Panc1 (cell line): ENCODE data around the gene PRKAR2B. TPM values are rescaled to one million over a fixed set of nuclear protein-coding genes. Genes with fewer than 3 reads are reported as not detected.

Source experiments
- ATAC-seq: fragments of 200-7000 bp; cut with Tn5 transposase; 2 replicates; pipeline ENCODE4 v1.9.1; 2020; ENCODE audit warnings: mild to moderate bottlenecking, moderate library complexity
- BruUV-seq: library from RNA; stranded (reverse); fragments of 400-500 nt; replicated peaks from 2 replicates; lab custom pipeline; 2021; lab: Mats Ljungman, UMichigan
- CTCF ChIA-PET: fragments of 300-600 bp; sonication (Branson Sonifier 250); formaldehyde crosslinking; loops from one replicate; lab custom pipeline; 2022; ENCODE audit warnings: antibody characterized with exemption; lab: Charles Lee
- POLR2A ChIA-PET: fragments of 300-600 bp; sonication (Branson Sonifier 250); formaldehyde crosslinking; loops from one replicate; lab custom pipeline; 2022; ENCODE audit warnings: antibody characterized with exemption; lab: Charles Lee
- DNase-seq: peaks from one replicate; pipeline ENCODE4 v3.0.0-alpha.2; 2010; ENCODE audit warnings: low read depth, low spot score
- H3K27ac ChIP-seq: 2 replicates; pipeline ENCODE4 v1.5.1; 2011; ENCODE audit warnings: mild to moderate bottlenecking, low read length, inconsistent platforms
- H3K27me3 ChIP-seq: fragments of 200-500 bp; sonication (Bioruptor generic); 2 replicates; pipeline ENCODE4 v1.6.0; 2014; ENCODE audit warnings: low read length, inconsistent platforms; ENCODE audit not compliant: control insufficient read depth, insufficient read depth
- H3K36me3 ChIP-seq: fragments of 200-500 bp; sonication (Bioruptor generic); 2 replicates; pipeline ENCODE4 v1.5.1; 2014; ENCODE audit warnings: inconsistent platforms, mild to moderate bottlenecking, low read length, moderate library complexity; ENCODE audit not compliant: control insufficient read depth, insufficient read depth
- H3K4me1 ChIP-seq: 2 replicates; pipeline ENCODE4 v1.5.1; 2011; ENCODE audit warnings: inconsistent platforms, mild to moderate bottlenecking, low read length, moderate library complexity; ENCODE audit not compliant: control insufficient read depth, insufficient read depth
- H3K4me3 ChIP-seq, 2 experiments: 2 replicates each; pipeline ENCODE4 v1.5.1; 2011 to 2012; ENCODE audit warnings: low read depth in 2 of 2, low read length in 2 of 2, mild to moderate bottlenecking in 2 of 2, inconsistent platforms in 1 of 2, moderate library complexity in 1 of 2
- H3K9me3 ChIP-seq: fragments of 200-500 bp; sonication (Bioruptor generic); 2 replicates; pipeline ENCODE4 v1.5.1; 2014; ENCODE audit warnings: low read depth, mild to moderate bottlenecking, inconsistent platforms, low read length, moderate library complexity; ENCODE audit not compliant: control insufficient read depth, insufficient read depth
- POLR2AphosphoS5 ChIP-seq: IDR thresholded peaks from 2 replicates; pipeline ENCODE4 v1.6.1; 2012; ENCODE audit warnings: mild to moderate bottlenecking, low read depth, low read length, moderate library complexity
- REST ChIP-seq, 2 experiments: IDR thresholded peaks; 2 replicates each; pipeline ENCODE4 v1.6.1; 2011 to 2012; ENCODE audit warnings: low read depth in 2 of 2, control low read depth in 1 of 2, low read length in 1 of 2, mild to moderate bottlenecking in 1 of 2, moderate library complexity in 1 of 2; ENCODE audit not compliant: insufficient read depth in 1 of 2
- SIN3A ChIP-seq: IDR thresholded peaks from 2 replicates; pipeline ENCODE4 v1.6.1; 2012; ENCODE audit warnings: low read depth, mild to moderate bottlenecking, low read length, moderate library complexity, borderline replicate concordance; ENCODE audit not compliant: insufficient read depth
- TCF7L2 ChIP-seq: IDR thresholded peaks from 2 replicates; pipeline ENCODE4 v1.6.1; 2011; ENCODE audit warnings: mild to moderate bottlenecking, low read depth, low read length, inconsistent platforms
- in situ Hi-C: cut with HindIII; loops from 2 replicates; pipeline ENCODE4 v1.10.0; 2016; ENCODE audit warnings: low sequenced_read_pairs, low pct_unique_long_range_greater_than_20kb
- intact Hi-C: fragments of 100-400 bp; cut with micrococcal nuclease; formaldehyde crosslinking; loops from one replicate; pipeline ENCODE4 v1.10.0; 2022; ENCODE audit not compliant: unreplicated experiment
- total RNA-seq: library from RNA; stranded (reverse); gene quantifications from one replicate; pipeline ENCODE4 v1.2.1, GENCODE V29; 2021; ENCODE audit not compliant: unreplicated experiment
- TF ChIP-seq, protein P1 (sequence below): fragments of 450-650 bp; IDR thresholded peaks from 2 replicates; pipeline ENCODE4 v1.5.1; 2017; ENCODE audit warnings: mild to moderate bottlenecking

PRKAR2B gene
- total RNA-seq, 1 experiment from 2014 or later = 0.51 TPM

- Histone ChIP-seq H3K4me3 (no peak overlapping the region), H3K4me1 (no peaks in the 10 kb centered on the region), H3K36me3 (no peaks in the 10 kb centered on the region; the same call in 1 of the 2 replicates), H3K27ac (no peak overlapping the region), H3K9me3 (no peaks in the 10 kb centered on the region), H3K27me3 (peaks cover 2% of the 10 kb centered on the region; the same call in 1 of the 2 replicates)
- ChIA-PET CTCF (no interaction called here), POLR2A (no interaction called here)
- BruUV-seq = no TSS peak
- no peak for TF ChIP-seq POLR2AphosphoS5
- no peak for TF ChIP-seq SIN3A
- no peak for TF ChIP-seq REST (IDR thresholded peaks at IDR 0.05; ENCODE audit: insufficient read depth in 1 of 2, low read depth in 2 of 2, low read length in 1 of 2)
- ATAC-seq (no peak), DNase-seq (no peak)
- intact Hi-C loops = no loop called here
- in situ Hi-C loops = no loop called here
These were observed 78.0 kb downstream of the PRKAR2B start for GRCh38 chr7:107122486-107122911.

- no peak overlapping the region for H3K27ac ChIP-seq
- no TSS peak for BruUV-seq
These were observed 78.9 kb downstream of the PRKAR2B start for GRCh38 chr7:107123392-107123791.

More at GRCh38 chr7:107123392-107123791, 78.9 kb downstream of the PRKAR2B start:
- Histone ChIP-seq H3K27me3 (peaks cover 2% of the 10 kb centered on the region; the same call in 1 of the 2 replicates), H3K4me3 (no peak overlapping the region), H3K4me1 (no peaks in the 10 kb centered on the region), H3K36me3 (no peaks in the 10 kb centered on the region; the same call in 1 of the 2 replicates), H3K9me3 (no peaks in the 10 kb centered on the region)
- ChIA-PET CTCF (no interaction called here), POLR2A (no interaction called here)
- intact Hi-C loops (no loop called here), in situ Hi-C loops (no loop called here)
- no peak for TF ChIP-seq SIN3A
- TF ChIP-seq REST (IDR thresholded peaks at IDR 0.05; ENCODE audit: insufficient read depth in 1 of 2, low read depth in 2 of 2, low read length in 1 of 2) = no peak
- no peak for TF ChIP-seq TCF7L2
- TF ChIP-seq, protein P1, sequence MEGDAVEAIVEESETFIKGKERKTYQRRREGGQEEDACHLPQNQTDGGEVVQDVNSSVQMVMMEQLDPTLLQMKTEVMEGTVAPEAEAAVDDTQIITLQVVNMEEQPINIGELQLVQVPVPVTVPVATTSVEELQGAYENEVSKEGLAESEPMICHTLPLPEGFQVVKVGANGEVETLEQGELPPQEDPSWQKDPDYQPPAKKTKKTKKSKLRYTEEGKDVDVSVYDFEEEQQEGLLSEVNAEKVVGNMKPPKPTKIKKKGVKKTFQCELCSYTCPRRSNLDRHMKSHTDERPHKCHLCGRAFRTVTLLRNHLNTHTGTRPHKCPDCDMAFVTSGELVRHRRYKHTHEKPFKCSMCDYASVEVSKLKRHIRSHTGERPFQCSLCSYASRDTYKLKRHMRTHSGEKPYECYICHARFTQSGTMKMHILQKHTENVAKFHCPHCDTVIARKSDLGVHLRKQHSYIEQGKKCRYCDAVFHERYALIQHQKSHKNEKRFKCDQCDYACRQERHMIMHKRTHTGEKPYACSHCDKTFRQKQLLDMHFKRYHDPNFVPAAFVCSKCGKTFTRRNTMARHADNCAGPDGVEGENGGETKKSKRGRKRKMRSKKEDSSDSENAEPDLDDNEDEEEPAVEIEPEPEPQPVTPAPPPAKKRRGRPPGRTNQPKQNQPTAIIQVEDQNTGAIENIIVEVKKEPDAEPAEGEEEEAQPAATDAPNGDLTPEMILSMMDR = no peak
- TF ChIP-seq POLR2AphosphoS5 = no peak
- no peak for DNase-seq
- no peak for ATAC-seq
